ENCODE results near the gene PTPRN2.
"Not testable (repeated sequence)": the region's sequence is repeated elsewhere in the genome, so short reads cannot be mapped to it uniquely, and the experiment has no call there.

PTPRN2 gene

GRCh38 chr7:158550394-158550700, 37.3 kb downstream of the PTPRN2 start:
- no peak for DNase-seq

DNA sequence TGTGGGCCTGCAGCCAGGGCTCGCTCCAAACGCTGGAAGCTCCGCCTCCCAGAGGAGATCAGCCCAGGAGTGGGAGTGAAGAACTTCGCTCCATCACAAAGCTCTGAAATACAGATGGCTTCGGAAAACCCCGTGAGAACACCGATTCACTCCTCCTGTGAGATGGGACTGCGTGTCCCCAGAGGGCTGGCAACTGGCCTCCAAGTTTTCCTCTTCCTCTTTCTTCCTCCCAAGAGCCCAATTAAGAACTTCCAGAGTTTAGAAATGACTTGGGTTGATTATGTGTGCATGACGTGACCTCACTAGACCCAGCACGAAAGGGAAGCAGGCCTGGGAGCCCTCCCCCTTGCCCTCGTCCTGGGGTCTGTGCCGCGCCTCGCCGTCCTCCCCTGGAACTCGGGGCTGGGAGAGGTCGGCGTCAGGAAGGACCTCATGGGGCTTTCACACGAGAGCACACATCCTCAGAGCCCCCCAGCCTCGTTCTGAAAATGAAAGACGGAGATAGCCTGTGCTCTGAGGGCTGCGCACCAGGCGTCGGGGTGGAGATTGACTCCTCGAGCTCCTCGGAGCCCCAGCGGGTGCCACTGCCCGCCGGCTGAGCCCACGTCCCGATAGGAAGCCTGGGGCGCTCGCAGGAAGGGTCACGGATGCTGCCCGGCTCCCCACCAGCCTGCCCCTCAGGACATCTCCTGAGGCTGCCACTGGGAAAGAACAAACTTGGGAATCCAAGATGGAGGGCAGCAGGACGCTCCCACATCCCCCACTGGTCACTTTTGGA, 37.8 kb downstream of the PTPRN2 start:
- peak in 1 of 3 experiments; percentile 12 for DNase-seq

- no peak for DNase-seq
Observed at GRCh38 chr7:158549176-158549615, 38.4 kb downstream of the PTPRN2 start.

GRCh38 chr7:158548726-158549125, 38.9 kb downstream of the PTPRN2 start:
- DNase-seq = no peak

DNA sequence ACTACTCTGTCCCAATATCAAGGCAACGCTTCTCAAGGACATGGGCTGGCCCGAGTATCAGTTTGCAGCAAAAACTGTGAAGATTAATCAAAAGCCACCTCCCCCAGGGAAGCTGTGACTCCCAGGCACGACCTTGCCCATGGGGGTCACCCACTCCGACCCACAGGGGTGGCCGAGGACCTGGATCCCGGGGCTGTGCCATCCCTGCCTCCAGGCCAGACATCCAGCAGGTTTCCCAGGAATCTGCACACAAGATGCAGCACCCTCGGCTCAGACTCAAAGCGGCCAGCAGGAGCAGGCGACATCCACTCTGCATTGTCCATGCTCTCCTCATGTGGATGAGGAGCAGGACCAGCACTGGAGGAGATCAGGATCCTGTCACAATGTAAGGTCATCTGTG, 39.8 kb downstream of the PTPRN2 start:
- no peak for DNase-seq

GRCh38 chr7:158546626-158547025, 41.0 kb downstream of the PTPRN2 start:
- DNase-seq = no peak

- no peak for DNase-seq
Observed at GRCh38 chr7:158546214-158546613, 41.4 kb downstream of the PTPRN2 start.

GRCh38 chr7:158544708-158545107, 42.9 kb downstream of the PTPRN2 start:
- no peak for DNase-seq

- DNase-seq = no peak
Observed at GRCh38 chr7:158543840-158544239, 43.8 kb downstream of the PTPRN2 start.

GRCh38 chr7:158542651-158543566, 44.7 kb downstream of the PTPRN2 start:
- no peak for DNase-seq

- DNase-seq = no peak
Observed at GRCh38 chr7:158541346-158542010, 46.1 kb downstream of the PTPRN2 start.

DNA sequence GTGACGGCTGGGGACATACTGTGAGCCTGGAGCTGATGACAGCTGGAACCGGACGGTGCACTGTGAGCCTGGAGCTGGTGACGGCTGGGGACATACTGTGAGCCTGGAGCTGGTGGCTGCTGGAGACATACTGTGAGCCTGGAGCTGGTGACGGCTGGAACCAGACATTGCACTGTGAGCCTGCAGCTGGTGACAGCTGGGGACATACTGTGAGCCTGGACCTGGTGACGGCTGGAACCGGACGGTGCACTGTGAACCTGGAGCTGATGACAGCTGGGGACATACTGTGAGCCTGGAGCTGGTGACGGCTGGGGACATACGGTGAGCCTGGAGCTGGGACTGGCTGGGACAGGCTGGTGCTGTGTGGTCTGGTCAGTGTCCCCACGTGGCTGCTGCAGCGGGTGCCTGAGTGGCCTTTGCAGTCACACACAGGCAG, 47.9 kb downstream of the PTPRN2 start:
- DNase-seq = no peak

DNA sequence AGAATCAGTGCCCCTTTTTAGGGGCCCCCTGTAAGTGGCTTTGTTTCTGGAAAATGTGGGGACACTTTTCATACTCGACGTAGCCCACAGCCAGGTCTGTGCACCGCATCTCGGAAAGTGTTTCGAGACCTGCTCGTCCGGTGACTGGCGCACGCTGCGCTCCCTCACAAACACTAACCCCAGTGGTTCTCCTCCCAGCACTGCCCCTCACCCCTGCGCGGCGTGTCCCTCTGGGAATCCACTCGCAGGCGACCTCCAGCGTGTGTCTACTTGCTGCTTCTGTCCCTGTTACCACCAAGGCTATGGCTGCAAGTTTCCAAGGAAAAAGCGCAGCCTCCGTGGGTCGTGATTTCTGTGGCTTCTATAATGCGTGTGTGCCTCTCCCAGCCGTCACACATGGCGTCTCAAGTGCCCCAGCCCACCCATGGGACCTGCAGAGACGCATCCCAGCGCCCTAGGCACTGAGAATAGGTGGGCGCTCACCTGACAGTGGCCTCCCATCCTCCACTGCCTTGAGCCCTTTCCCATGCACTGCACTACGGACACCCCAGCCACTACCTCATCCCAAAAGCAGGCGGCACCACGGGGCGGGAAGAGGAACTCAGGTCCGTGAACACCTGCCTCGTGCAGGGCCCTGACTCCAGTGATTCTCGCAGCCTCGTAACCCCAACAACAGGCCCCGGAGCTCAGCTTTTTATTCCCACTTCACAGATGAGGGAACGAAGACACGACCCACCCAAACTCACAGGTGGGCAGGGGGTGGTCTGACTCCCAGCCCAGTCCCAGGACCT, 49.3 kb downstream of the PTPRN2 start:
- no peak for DNase-seq

GRCh38 chr7:158537516-158537882, 50.1 kb downstream of the PTPRN2 start:
- DNase-seq = no peak

- no peak for DNase-seq
Observed at GRCh38 chr7:158536871-158537515, 50.6 kb downstream of the PTPRN2 start.

- no peak for DNase-seq
Observed at GRCh38 chr7:158535079-158535478, 52.5 kb downstream of the PTPRN2 start.

DNA sequence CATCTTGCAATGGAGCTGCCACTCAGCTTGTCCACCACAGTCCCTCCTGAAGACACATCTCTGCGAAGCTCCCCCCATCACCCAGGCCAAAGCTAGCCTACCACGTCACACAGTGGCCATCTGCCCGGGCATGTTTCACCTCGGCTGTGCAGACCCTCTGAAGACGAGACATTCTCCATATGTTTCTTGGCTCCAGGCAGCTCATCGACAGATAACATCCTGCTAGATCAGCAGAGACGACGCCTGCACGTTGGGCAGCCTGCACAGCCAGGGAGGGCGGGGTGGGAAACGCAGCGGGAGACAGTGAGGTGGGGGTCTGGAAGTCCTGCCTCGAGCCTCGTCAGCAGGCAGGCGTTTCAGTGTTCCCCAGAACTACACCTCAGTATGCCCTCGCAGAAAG, 53.0 kb downstream of the PTPRN2 start:
- no peak for DNase-seq

DNA sequence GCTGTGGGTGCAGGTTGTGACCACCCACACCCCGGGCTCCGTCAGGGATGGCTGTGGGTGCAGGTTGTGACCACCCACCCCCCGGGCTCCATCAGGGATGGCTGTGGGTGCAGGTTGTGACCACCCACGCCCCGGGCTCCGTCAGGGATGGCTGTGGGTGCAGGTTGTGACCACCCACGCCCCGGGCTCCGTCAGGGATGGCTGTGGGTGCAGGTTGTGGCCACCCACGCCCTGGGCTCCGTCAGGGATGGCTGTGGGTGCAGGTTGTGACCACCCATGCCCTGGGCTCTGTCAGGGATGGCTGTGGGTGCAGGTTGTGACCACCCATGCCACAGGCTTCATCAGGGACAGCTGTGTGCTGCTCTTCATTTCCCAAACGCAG, 53.5 kb downstream of the PTPRN2 start:
- not testable (repeated sequence) for DNase-seq

GRCh38 chr7:158533386-158534133, 54.1 kb downstream of the PTPRN2 start:
- DNase-seq = no peak

GRCh38 chr7:158532093-158532627, 55.5 kb downstream of the PTPRN2 start:
- no peak for DNase-seq

GRCh38 chr7:158531661-158532060, 56.0 kb downstream of the PTPRN2 start:
- peak in 2 of 3 experiments; percentile 53 to 85 for DNase-seq
